ENCODE results near the gene TMEM132C.

TMEM132C gene

GRCh38 chr12:128361400-128361995 is 94.5 kb downstream of the TMEM132C start:
- H3K4me1 ChIP-seq (ENCODE audit: insufficient read depth, poor library complexity, severe bottlenecking): no peaks in the 10 kb centered on the region

DNA sequence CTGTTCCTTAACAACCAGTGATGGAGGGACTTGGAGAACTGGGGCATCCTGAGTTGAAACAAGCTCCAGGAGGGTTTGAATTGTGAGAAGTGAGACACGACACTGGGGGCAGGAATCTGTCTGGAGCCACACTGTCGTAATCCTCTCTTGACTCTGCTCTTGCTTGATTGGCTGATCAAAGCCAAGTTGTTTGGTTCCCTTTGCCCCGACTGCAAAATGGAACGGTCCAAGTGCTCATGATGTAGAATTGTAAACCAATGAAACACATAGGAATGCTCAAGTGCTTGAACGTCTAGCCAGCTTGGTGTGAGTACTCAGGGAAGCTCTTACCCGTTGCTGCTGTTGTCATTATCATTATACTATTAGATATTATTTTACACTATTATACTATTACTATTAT is 98.1 kb downstream of the TMEM132C start:
- H3K9me3 ChIP-seq (ENCODE audit: severe bottlenecking): no peaks in the 10 kb centered on the region
- no peak for DNase-seq (ENCODE audit: low spot score)
- H3K4me3 ChIP-seq (ENCODE audit: severe bottlenecking): no peak overlapping the region
- H3K4me1 ChIP-seq (ENCODE audit: insufficient read depth, poor library complexity, severe bottlenecking): no peaks in the 10 kb centered on the region
- TF ChIP-seq, protein P1, sequence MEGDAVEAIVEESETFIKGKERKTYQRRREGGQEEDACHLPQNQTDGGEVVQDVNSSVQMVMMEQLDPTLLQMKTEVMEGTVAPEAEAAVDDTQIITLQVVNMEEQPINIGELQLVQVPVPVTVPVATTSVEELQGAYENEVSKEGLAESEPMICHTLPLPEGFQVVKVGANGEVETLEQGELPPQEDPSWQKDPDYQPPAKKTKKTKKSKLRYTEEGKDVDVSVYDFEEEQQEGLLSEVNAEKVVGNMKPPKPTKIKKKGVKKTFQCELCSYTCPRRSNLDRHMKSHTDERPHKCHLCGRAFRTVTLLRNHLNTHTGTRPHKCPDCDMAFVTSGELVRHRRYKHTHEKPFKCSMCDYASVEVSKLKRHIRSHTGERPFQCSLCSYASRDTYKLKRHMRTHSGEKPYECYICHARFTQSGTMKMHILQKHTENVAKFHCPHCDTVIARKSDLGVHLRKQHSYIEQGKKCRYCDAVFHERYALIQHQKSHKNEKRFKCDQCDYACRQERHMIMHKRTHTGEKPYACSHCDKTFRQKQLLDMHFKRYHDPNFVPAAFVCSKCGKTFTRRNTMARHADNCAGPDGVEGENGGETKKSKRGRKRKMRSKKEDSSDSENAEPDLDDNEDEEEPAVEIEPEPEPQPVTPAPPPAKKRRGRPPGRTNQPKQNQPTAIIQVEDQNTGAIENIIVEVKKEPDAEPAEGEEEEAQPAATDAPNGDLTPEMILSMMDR (IDR thresholded peaks at IDR 0.05; ENCODE audit: poor library complexity, severe bottlenecking): no peak
- H3K36me3 ChIP-seq (ENCODE audit: low read depth): no peaks in the 10 kb centered on the region
- no peak overlapping the region for H3K27ac ChIP-seq (ENCODE audit: poor library complexity, severe bottlenecking)
- H3K27me3 ChIP-seq (ENCODE audit: insufficient read depth, poor library complexity, severe bottlenecking): peaks cover 24% of the 10 kb centered on the region
- no peak for ATAC-seq (ENCODE audit: low read depth)

More at GRCh38 chr12:128361400-128361995, 94.5 kb downstream of the TMEM132C start:
- H3K9me3 ChIP-seq (ENCODE audit: severe bottlenecking): no peaks in the 10 kb centered on the region
- TF ChIP-seq, protein P1 (IDR thresholded peaks at IDR 0.05; ENCODE audit: poor library complexity, severe bottlenecking): no peak
- ATAC-seq (ENCODE audit: low read depth) (no peak), DNase-seq (ENCODE audit: low spot score) (no peak)
- H3K27ac ChIP-seq (ENCODE audit: poor library complexity, severe bottlenecking): no peak overlapping the region
- no peaks in the 10 kb centered on the region for H3K36me3 ChIP-seq (ENCODE audit: low read depth)
- H3K27me3 ChIP-seq (ENCODE audit: insufficient read depth, poor library complexity, severe bottlenecking): peaks cover 18% of the 10 kb centered on the region
- no peak overlapping the region for H3K4me3 ChIP-seq (ENCODE audit: severe bottlenecking)

- no peak for DNase-seq (ENCODE audit: low spot score)
- TF ChIP-seq, protein P1 (IDR thresholded peaks at IDR 0.05; ENCODE audit: poor library complexity, severe bottlenecking): no peak
- no peaks in the 10 kb centered on the region for H3K36me3 ChIP-seq (ENCODE audit: low read depth)
- no peaks in the 10 kb centered on the region for H3K9me3 ChIP-seq (ENCODE audit: severe bottlenecking)
- no peak overlapping the region for H3K27ac ChIP-seq (ENCODE audit: poor library complexity, severe bottlenecking)
- peak; percentile 40; the same call in 2 of the 3 replicates for ATAC-seq (ENCODE audit: low read depth)
- no peak overlapping the region for H3K4me3 ChIP-seq (ENCODE audit: severe bottlenecking)
- peaks cover 24% of the 10 kb centered on the region for H3K27me3 ChIP-seq (ENCODE audit: insufficient read depth, poor library complexity, severe bottlenecking)
- no peaks in the 10 kb centered on the region for H3K4me1 ChIP-seq (ENCODE audit: insufficient read depth, poor library complexity, severe bottlenecking)
Measured at GRCh38 chr12:128365651-128366231, 98.8 kb downstream of the TMEM132C start.

DNA sequence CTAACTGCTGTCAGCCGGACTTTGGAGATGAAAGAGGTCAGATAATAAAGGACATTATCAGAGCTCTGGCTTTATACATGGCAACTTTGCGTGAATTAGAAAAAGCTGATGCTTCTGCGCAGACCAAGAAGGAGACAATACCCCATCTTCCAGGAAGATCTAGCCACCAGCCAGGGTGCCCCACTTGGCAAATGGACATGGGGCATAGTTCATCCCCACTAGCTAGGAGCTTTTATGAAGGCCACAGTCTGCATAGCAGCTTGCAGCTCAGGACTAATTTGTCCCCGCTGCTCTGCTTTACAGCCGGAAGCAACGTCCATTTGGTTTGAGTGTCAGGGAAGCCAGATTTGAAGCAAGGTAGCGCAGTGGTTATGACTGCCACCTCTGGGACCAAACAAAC is 101.0 kb downstream of the TMEM132C start:
- H3K4me1 ChIP-seq (ENCODE audit: insufficient read depth, poor library complexity, severe bottlenecking): no peaks in the 10 kb centered on the region
- H3K36me3 ChIP-seq (ENCODE audit: low read depth): no peaks in the 10 kb centered on the region
- TF ChIP-seq, protein P1 (IDR thresholded peaks at IDR 0.05; ENCODE audit: poor library complexity, severe bottlenecking): no peak
- no peak overlapping the region for H3K4me3 ChIP-seq (ENCODE audit: severe bottlenecking)
- H3K27me3 ChIP-seq (ENCODE audit: insufficient read depth, poor library complexity, severe bottlenecking): peaks cover 24% of the 10 kb centered on the region
- no peak overlapping the region for H3K27ac ChIP-seq (ENCODE audit: poor library complexity, severe bottlenecking)
- H3K9me3 ChIP-seq (ENCODE audit: severe bottlenecking): no peaks in the 10 kb centered on the region
- no peak for ATAC-seq (ENCODE audit: low read depth)
- DNase-seq (ENCODE audit: low spot score): no peak

- H3K4me3 ChIP-seq (ENCODE audit: severe bottlenecking): no peak overlapping the region
- no peaks in the 10 kb centered on the region for H3K4me1 ChIP-seq (ENCODE audit: insufficient read depth, poor library complexity, severe bottlenecking)
- H3K36me3 ChIP-seq (ENCODE audit: low read depth): no peaks in the 10 kb centered on the region
- H3K27ac ChIP-seq (ENCODE audit: poor library complexity, severe bottlenecking): no peak overlapping the region
- no peaks in the 10 kb centered on the region for H3K9me3 ChIP-seq (ENCODE audit: severe bottlenecking)
- DNase-seq (ENCODE audit: low spot score) (no peak), ATAC-seq (ENCODE audit: low read depth) (no peak)
- no peaks in the 10 kb centered on the region for H3K27me3 ChIP-seq (ENCODE audit: insufficient read depth, poor library complexity, severe bottlenecking)
- TF ChIP-seq, protein P1 (IDR thresholded peaks at IDR 0.05; ENCODE audit: poor library complexity, severe bottlenecking): no peak
Measured at GRCh38 chr12:128381541-128381940, 114.6 kb downstream of the TMEM132C start.

Measured in RWPE2 (cell line).